Activated naive CD4-positive, alpha-beta T cell treated with anti-CD3 and anti-CD28 coated beads for 36 hours (primary cell): Measurements from ENCODE around the gene HELZ. TPM values are rescaled to one million over a fixed set of nuclear protein-coding genes. Genes with fewer than 3 reads are reported as not detected.

Experiments used
- CTCF ChIA-PET: fragments of 350-600 bp; sonication (Branson Sonifier 250); formaldehyde crosslinking; loops from one replicate; lab custom pipeline; 2021; ENCODE audit warnings: antibody characterized with exemption; lab: Charles Lee
- DNase-seq: peaks from one replicate; pipeline ENCODE4 v3.0.0-alpha.2; 2020
- H3K27ac Mint-ChIP-seq: one replicate; pipeline ENCODE4 v1.8.0; 2021; ENCODE audit warnings: mild to moderate bottlenecking, mixed read lengths
- H3K27me3 Mint-ChIP-seq: one replicate; pipeline ENCODE4 v1.8.0; 2021; ENCODE audit warnings: low read depth, mixed read lengths
- H3K36me3 Mint-ChIP-seq: one replicate; pipeline ENCODE4 v1.8.0; 2021; ENCODE audit warnings: low read depth, mixed read lengths
- H3K4me1 Mint-ChIP-seq: one replicate; pipeline ENCODE4 v1.8.0; 2021; ENCODE audit warnings: low read depth, mixed read lengths
- H3K4me3 Mint-ChIP-seq: one replicate; pipeline ENCODE4 v1.8.0; 2021; ENCODE audit warnings: mild to moderate bottlenecking, moderate library complexity, mixed read lengths
- H3K9me3 Mint-ChIP-seq: one replicate; pipeline ENCODE4 v1.8.0; 2021; ENCODE audit warnings: mixed read lengths
- intact Hi-C: fragments of 100-400 bp; cut with micrococcal nuclease; formaldehyde crosslinking; loops from one replicate; pipeline ENCODE4 v1.15.1; 2023
- total RNA-seq, 2 experiments: library from RNA; stranded (reverse); gene quantifications; one replicate each; pipeline ENCODE4 v1.2.3, GENCODE V29; 2021

The HELZ gene
- total RNA-seq, 2 experiments from 2014 or later = 34.7 to 39.5 TPM

DNA sequence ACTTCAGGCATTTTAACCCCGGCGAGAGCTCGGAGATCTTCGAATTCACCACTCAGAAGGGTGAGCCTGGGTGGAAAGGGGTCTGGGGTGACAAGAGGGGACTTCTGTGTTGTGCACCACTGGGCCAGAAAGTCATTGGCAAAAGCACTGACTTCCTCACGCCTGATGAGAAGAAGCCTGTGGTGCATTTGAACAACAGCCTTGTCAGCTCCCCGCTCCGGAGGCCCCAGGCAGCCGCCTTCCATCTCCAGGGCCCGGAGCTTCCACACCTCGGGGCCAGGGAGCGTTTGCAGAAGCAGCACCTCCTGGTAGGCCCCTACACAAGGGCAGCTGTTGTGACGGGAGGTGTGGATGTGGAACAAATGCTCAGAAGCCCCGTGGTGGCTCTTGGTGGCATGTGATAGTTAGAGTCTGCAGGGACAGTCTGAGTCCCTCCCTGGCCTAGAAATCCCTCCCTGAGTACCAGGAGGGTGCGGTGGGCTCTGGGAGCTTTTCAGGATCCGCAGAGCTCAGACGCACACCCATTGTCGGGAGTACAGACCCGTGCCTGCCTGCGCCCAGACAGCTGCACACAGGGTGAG is 190.9 kb downstream of the HELZ start:
- no peak overlapping the region for H3K27ac Mint-ChIP-seq
- CTCF ChIA-PET = interaction anchor here (0.6 kb wide), 1 partner anchor 90 kb away, joined by 3 read pairs; no protein-coding TSS in a partner anchor
- intact Hi-C loops = no loop called here

DNA sequence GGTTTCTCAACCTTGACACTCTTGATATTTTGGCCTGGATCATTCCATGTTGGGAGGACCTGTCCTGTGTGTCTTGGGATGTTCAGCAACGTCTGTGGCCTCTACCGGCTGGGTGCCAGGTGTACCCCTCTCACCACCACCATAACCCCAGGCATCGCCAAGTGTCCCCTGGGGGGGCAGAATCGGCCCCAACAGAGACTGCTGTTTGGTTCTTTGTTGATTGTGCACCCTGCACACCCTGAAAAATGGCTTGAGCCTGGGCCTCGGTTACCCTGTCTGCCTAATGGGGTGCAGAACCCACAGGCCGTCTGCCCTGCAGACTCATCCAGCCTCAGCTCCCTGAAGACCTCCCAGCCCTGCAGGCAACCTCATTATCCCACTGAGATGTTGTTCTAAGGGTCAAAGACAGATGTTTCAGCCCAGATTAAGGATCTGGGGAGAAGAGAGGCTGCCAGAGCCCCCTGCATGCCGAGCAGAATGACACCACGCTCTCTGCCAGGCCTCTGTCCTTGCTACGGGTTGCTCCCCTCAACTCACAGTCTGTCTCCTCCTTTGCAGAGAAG is 191.5 kb downstream of the HELZ start:
- no peak overlapping the region for H3K4me3 Mint-ChIP-seq
- H3K27me3 Mint-ChIP-seq = no peaks in the 10 kb centered on the region
- CTCF ChIA-PET = interaction anchor here (0.6 kb wide), 1 partner anchor 91 kb away, joined by 3 read pairs; no protein-coding TSS in a partner anchor
- H3K27ac Mint-ChIP-seq = no peak overlapping the region
- no peaks in the 10 kb centered on the region for H3K4me1 Mint-ChIP-seq
- H3K36me3 Mint-ChIP-seq = peaks cover 3% of the 10 kb centered on the region
- intact Hi-C loops = no loop called here
- no peak for DNase-seq
- peaks cover 10% of the 10 kb centered on the region for H3K9me3 Mint-ChIP-seq

More for the DNA sequence above, 190.9 kb downstream of the HELZ start:
- H3K27me3 Mint-ChIP-seq = no peaks in the 10 kb centered on the region
- H3K4me1 Mint-ChIP-seq = no peaks in the 10 kb centered on the region
- no peak overlapping the region for H3K4me3 Mint-ChIP-seq
- no peak for DNase-seq
- peaks cover 5% of the 10 kb centered on the region for H3K9me3 Mint-ChIP-seq
- no peaks in the 10 kb centered on the region for H3K36me3 Mint-ChIP-seq

DNA sequence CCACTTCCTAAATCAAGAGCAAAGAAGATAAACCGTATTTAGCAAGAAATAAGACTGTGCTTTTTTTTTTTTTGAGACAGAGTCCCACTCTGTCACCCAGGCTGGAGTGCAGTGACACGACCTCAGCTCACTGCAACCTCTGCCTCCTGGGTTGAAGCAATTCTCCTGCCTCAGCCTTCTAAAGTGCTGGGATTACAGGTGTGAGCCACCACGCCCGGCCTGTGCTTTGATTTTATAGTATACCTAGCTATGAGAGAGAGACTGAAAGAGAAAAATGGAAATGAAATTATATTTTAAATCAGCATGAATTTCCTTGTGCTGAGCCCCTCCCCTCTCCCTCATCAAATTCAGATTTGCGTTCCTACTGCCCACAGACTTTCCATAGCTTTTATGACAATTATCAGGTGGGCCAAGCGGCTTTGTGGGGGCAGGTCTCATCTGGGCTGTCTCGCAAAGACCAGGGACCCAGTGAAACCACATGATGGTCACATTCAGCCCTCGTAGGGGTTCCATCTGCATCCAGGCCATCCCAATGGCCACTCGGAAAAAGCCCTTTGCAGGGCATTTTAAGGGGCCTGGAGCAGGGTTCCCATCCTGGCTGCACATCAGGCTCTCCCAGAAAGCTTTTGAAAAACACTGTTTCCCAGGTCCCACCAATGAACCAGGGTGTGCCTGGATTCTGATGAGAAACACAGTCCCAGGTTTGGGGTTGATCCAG is 192.1 kb downstream of the HELZ start:
- CTCF ChIA-PET = no interaction called here
- H3K9me3 Mint-ChIP-seq = peaks cover 14% of the 10 kb centered on the region
- no peak overlapping the region for H3K27ac Mint-ChIP-seq
- no peak for DNase-seq
- intact Hi-C loops = no loop called here
- H3K36me3 Mint-ChIP-seq = peaks cover 3% of the 10 kb centered on the region
- H3K27me3 Mint-ChIP-seq = no peaks in the 10 kb centered on the region
- H3K4me1 Mint-ChIP-seq = no peaks in the 10 kb centered on the region
- no peak overlapping the region for H3K4me3 Mint-ChIP-seq

DNA sequence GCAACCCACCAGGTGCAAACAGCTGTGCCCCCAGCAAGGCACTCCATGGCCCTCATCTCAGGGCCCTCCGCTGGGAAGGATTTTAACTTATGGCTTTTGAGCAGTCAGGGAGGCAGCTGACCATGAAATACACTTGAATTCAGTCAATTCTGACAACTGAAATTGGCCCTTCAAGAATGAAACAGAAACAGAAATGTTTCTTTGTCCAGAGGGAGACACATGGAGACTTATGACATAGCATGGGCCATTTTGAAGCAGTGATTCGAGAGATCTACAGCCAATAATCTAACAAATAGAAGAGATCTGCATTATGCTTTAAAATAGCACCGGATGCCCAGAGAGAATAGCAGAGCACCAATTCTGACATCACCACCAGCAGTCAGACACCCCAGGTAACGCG is 193.2 kb downstream of the HELZ start:
- H3K27me3 Mint-ChIP-seq = no peaks in the 10 kb centered on the region
- H3K36me3 Mint-ChIP-seq = peaks cover 3% of the 10 kb centered on the region
- CTCF ChIA-PET = no interaction called here

DNA sequence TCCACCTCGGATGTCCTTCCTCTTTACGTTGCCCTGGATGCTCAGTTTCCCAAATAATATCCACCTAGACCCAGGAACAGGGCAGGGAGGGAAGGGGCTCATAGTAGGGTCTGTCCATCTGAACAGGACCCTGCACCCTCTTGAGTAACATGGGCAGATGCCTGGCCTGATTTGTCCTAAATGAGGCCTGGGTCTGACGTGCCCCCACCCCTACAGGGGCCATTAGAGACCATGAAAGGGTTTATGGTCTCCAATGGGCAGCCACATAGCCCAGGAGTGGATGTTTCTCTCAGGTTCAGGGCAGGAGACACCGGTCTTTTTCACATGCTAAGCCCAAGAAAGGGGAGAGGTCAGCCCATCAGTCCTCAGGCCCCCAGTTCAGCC is 193.8 kb downstream of the HELZ start:
- DNase-seq = no peak
- Mint-ChIP-seq H3K36me3 (peaks cover 3% of the 10 kb centered on the region), H3K4me1 (no peaks in the 10 kb centered on the region), H3K27ac (no peak overlapping the region), H3K4me3 (no peak overlapping the region), H3K27me3 (no peaks in the 10 kb centered on the region), H3K9me3 (peaks cover 23% of the 10 kb centered on the region)
- intact Hi-C loops = no loop called here
- CTCF ChIA-PET = no interaction called here

More for the DNA sequence above, 193.2 kb downstream of the HELZ start:
- no peak for DNase-seq
- Mint-ChIP-seq H3K27ac (no peak overlapping the region), H3K4me1 (no peaks in the 10 kb centered on the region), H3K4me3 (no peak overlapping the region), H3K9me3 (peaks cover 23% of the 10 kb centered on the region)
- intact Hi-C loops = no loop called here

DNA sequence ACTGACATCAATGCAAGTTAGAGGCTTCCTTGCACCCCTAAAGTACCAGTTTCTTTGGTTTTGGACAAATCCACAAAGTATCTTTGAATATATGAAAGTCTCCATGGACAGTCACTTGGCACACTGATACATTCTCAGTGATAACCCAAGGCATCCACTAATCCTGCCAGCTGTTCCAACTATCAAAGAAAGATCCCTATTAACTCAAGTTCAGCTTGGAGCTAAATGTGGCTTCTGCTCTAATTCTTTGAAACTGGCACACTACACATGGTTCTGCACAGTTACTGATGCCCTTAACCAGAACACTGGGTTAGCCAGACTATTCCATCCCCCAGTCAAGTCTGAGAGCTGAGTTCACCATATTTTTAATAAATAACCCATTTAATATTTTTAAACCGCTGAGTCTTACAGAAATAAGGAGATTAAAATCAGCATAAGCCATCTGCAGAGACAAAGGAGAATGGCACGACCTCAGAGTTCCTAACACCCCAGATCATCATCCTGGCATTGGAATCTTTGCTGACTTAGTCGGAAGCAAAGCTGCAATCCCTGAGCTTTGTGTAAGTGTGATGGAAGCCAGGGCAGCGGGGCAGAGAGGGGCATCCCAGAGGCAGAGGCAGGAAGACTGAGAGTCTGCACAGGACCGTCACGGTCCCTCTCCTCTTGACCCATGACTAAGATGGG is 194.4 kb downstream of the HELZ start:
- Mint-ChIP-seq H3K4me3 (no peak overlapping the region), H3K9me3 (peaks cover 23% of the 10 kb centered on the region), H3K27me3 (no peaks in the 10 kb centered on the region), H3K36me3 (peaks cover 3% of the 10 kb centered on the region), H3K27ac (no peak overlapping the region), H3K4me1 (no peaks in the 10 kb centered on the region)
- CTCF ChIA-PET = no interaction called here
- no peak for DNase-seq
- intact Hi-C loops = no loop called here

DNA sequence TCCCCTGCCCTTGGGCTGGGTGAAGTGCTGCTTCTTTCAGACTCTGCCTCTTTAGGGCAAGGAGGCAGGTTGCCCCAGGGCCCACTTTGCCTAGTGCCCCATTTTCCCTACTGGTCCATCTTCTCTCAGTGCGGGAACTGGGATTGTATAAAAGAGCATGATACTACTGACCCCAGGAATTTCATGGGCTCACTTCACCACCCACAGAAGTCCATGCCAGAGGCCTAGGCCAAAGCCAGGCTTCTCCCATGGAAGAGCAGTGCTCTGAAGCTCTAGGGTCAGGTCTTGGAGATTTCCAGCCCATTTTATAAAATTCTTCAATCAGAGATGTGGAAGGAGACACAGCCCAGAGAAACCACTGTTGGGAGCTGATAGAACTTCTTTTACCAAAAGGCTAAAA is 194.9 kb downstream of the HELZ start:
- H3K4me1 Mint-ChIP-seq = no peaks in the 10 kb centered on the region
- intact Hi-C loops = no loop called here
- no peak overlapping the region for H3K4me3 Mint-ChIP-seq
- H3K27me3 Mint-ChIP-seq = no peaks in the 10 kb centered on the region
- H3K9me3 Mint-ChIP-seq = peaks cover 23% of the 10 kb centered on the region
- H3K27ac Mint-ChIP-seq = no peak overlapping the region
- CTCF ChIA-PET = no interaction called here
- peaks cover 3% of the 10 kb centered on the region for H3K36me3 Mint-ChIP-seq
- no peak for DNase-seq

DNA sequence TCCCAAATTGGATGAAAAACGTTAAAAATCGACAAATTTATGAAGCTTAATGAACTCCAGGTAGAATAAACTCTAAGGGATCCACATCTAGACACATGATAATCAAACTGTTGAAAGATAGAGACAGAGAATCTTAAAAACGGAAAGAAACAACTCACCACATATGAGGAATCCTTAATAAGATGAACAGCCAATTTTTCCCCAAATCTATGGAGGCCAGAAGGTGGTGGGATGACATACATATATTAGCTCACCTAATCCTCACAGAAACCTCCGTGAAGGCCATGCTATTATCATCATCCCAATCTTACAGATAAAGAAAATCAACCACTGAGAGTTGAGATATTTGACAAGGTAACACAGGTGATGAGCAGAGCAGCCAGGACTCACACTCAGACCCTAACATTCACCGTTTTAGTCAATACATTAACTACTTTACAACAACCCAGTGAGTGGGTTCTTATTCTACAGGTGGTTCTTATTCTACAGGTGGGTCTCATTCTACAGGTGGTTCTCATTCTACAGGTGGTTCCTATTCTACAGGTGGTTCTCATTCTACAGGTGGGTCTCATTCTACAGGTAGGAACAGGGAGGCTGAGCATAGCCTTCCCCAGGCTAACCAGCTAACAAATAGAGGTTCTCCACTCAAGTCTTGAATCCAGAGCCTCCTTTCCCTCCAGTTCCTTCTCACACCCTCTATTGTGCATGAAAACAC is 195.8 kb downstream of the HELZ start:
- no peaks in the 10 kb centered on the region for H3K27me3 Mint-ChIP-seq
- CTCF ChIA-PET = no interaction called here

DNA sequence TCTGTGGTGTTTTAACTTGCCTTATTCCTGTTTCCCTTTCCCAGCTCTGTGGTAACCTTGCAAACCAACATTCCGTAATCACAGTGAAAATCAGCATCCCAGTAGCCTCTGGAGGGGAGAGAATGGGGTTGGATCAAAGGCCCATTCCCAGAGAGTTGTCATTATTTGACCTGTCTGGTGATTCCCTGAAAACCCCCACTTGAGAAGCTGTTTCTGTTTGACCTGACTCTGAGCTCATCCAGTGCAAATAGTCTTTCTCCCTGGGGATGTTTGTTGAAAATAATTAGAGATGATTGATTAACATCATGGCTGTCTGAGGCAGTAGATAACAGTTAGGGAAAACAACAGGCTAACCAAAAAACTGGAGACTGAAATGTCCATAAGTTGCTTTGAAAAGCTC is 197.6 kb downstream of the HELZ start:
- Mint-ChIP-seq H3K36me3 (peaks cover 3% of the 10 kb centered on the region), H3K27ac (no peak overlapping the region), H3K4me3 (no peak overlapping the region), H3K27me3 (no peaks in the 10 kb centered on the region), H3K4me1 (no peaks in the 10 kb centered on the region), H3K9me3 (peaks cover 23% of the 10 kb centered on the region)
- no peak for DNase-seq
- intact Hi-C loops = no loop called here
- CTCF ChIA-PET = no interaction called here

More for the DNA sequence above, 195.8 kb downstream of the HELZ start:
- peaks cover 23% of the 10 kb centered on the region for H3K9me3 Mint-ChIP-seq
- no peak overlapping the region for H3K27ac Mint-ChIP-seq
- H3K4me1 Mint-ChIP-seq = no peaks in the 10 kb centered on the region
- DNase-seq = no peak
- H3K4me3 Mint-ChIP-seq = no peak overlapping the region
- peaks cover 3% of the 10 kb centered on the region for H3K36me3 Mint-ChIP-seq
- intact Hi-C loops = no loop called here

DNA sequence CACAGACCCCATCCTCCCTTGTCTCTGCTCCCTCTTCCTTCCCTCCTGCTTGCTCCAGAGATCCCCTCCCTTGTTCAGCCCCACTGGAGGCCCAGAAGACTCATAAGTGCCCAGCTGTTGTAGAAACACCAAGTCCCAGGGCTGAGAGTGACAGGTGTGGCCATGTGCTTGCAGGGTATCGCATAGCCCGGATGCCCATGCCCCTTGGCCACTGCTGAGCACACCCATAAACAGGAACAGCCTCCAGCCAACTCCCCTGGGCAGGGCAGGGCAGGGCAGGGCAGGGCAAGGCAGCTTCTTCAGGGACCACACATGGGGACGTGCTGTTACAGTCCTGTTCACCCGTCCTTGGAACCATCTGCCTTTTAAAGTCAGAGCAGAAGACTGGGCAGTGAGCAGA is 198.6 kb downstream of the HELZ start:
- DNase-seq = no peak
- Mint-ChIP-seq H3K4me1 (no peaks in the 10 kb centered on the region), H3K27me3 (no peaks in the 10 kb centered on the region), H3K4me3 (no peak overlapping the region), H3K27ac (no peak overlapping the region), H3K9me3 (peaks cover 23% of the 10 kb centered on the region), H3K36me3 (peaks cover 3% of the 10 kb centered on the region)
- CTCF ChIA-PET = no interaction called here
- intact Hi-C loops = no loop called here

DNA sequence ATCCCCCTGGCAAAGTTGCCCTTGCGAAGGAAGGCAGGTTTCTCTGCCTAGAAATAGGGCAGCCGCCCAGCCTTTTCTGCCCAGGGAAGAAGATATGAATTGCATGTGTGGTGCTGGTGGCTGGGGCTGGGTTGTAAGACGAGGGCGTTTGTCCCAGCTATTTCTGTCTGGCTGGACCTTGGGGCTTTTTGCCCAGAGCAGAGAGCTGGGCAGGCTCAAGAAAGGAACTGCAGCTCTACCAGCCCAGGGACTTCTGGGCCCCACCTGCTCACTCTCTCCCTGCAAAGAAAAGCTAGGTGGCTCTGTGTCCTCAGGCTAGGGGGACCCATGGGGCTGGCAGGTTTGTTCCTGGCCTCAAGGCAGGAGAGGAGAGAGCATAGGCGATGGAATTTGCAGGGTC is 200.1 kb downstream of the HELZ start:
- Mint-ChIP-seq H3K4me3 (no peak overlapping the region), H3K9me3 (peaks cover 23% of the 10 kb centered on the region), H3K4me1 (no peaks in the 10 kb centered on the region), H3K27ac (no peak overlapping the region), H3K36me3 (peaks cover 3% of the 10 kb centered on the region), H3K27me3 (no peaks in the 10 kb centered on the region)
- DNase-seq = no peak
- CTCF ChIA-PET = no interaction called here
- intact Hi-C loops = no loop called here
